Gastroesophageal sphincter (tissue), 4 donors: ENCODE data around the gene NEK6. TPM values are rescaled to one million over a fixed set of nuclear protein-coding genes. Genes with fewer than 3 reads are reported as not detected.

Experiments used
- ATAC-seq: fragments of 150-250 bp; one replicate; pipeline ENCODE4 v1.9.1; 2016; ENCODE audit warnings: mild to moderate bottlenecking, moderate library complexity
- H3K27ac ChIP-seq, 4 donors: fragments of 200-600 bp; sonication (generic) in 3 of 4; 1 replicate in 3 of 4; 2 replicates in 1 of 4; pipeline ENCODE4 v1.5.1; 2016 to 2019
- H3K27me3 ChIP-seq: fragments of 200-600 bp; sonication (generic); one replicate; pipeline ENCODE4 v1.5.1; 2019
- H3K36me3 ChIP-seq, 2 donors: fragments of 200-600 bp; sonication (generic); one replicate each; pipeline ENCODE4 v1.5.1; 2019; ENCODE audit warnings: control low read depth in 1 of 2
- H3K4me1 ChIP-seq, 3 donors: fragments of 200-600 bp; sonication (generic); 1 replicate in 2 of 3; 2 replicates in 1 of 3; pipeline ENCODE4 v1.5.1; 2016 to 2019; ENCODE audit warnings: control low read depth in 2 of 3
- H3K4me3 ChIP-seq, 2 donors: fragments of 200-600 bp; sonication (generic); one replicate each; pipeline ENCODE4 v1.5.1; 2019; ENCODE audit warnings: mild to moderate bottlenecking in 1 of 2, moderate library complexity in 1 of 2
- H3K9me3 ChIP-seq, 3 donors: fragments of 200-600 bp; sonication (generic); one replicate each; pipeline ENCODE4 v1.5.1; 2017 to 2019; ENCODE audit warnings: control low read depth in 2 of 3
- EP300 ChIP-seq: sonication (generic); formaldehyde crosslinking; IDR thresholded peaks from one replicate; pipeline ENCODE4 v1.6.1; 2017; ENCODE audit warnings: antibody characterized with exemption, mild to moderate bottlenecking
- POLR2A ChIP-seq, 2 donors: fragments of 450-650 bp; IDR thresholded peaks; one replicate each; pipeline ENCODE4 v1.6.1; 2017; ENCODE audit warnings: antibody characterized with exemption in 2 of 2, mild to moderate bottlenecking in 2 of 2, moderate library complexity in 1 of 2
- POLR2AphosphoS5 ChIP-seq: sonication (generic); formaldehyde crosslinking; IDR thresholded peaks from one replicate; pipeline ENCODE4 v1.6.1; 2017; ENCODE audit warnings: antibody characterized with exemption
- WGBS, 2 donors: methylation state at CpG; one replicate each; pipeline ENCODE4 v1.1.5; 2018; ENCODE audit warnings: low coverage in 1 of 2; 5-methylcytosine and 5-hydroxymethylcytosine counted together
- total RNA-seq, 4 donors: library from RNA; depleted of rRNA; stranded (reverse); fragments of >200 nt; gene quantifications; one replicate each; pipeline ENCODE4 v1.1.0, GENCODE V29; 2016
- TF ChIP-seq, protein P1 (sequence below), 4 experiments: fragments of 200-600 bp in 2 of 4; fragments of 450-650 bp in 2 of 4; sonication (generic) in 1 of 4; IDR thresholded peaks; one replicate each; pipeline ENCODE4 v1.5.1; 2017 to 2019; ENCODE audit warnings: antibody characterized with exemption in 4 of 4, mild to moderate bottlenecking in 2 of 4, moderate library complexity in 2 of 4

NEK6 gene
- total RNA-seq, 4 donors from 2014 or later: 13.2 to 31.7 (median 19.3) TPM

DNA sequence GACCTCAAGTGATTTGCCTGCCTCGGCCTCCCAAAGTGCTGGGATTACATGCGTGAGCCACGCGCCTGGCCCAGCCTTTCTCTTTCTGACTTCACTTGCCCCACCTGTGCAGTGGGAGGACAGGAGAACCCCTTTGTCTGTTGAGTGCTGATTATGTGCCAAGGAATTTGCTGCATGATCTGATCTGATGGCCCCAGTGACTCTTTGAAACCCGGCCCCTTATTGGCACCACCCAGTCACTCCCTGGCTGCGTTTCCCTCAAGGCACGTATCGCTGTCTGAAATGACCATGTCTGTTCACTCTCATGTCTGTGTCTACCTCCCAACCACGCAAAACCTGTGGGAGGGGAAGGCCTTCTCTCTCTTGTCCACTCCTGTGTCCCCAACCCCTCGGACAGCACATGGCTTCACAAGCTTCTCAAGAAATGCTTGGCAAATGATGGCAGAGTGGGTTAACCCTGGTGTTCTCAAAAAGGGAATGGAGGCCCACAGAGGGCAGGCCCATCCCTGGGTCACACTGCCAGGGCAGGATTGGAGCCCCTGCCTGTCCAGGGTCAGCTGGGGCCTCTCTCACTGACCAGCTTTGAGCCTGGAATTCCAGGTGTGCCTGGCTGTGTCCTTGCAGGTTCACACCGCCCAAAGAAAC is 21.9 kb downstream of the NEK6 start:
- no peaks in the 10 kb centered on the region for H3K36me3 ChIP-seq
- peak; percentile 1 for ATAC-seq
- no peaks in the 10 kb centered on the region for H3K9me3 ChIP-seq
- peak overlapping the region; percentile 6 to 89 (median 82) for H3K27ac ChIP-seq
- WGBS, 2 donors: 96% methylated on average over 4 of the region's 11 CpGs; no CpG with 5 or more reads in 1 of the 2 donors
- H3K4me3 ChIP-seq: peak overlapping the region in 1 of 2 donors; percentile 18
- TF ChIP-seq, protein P1, sequence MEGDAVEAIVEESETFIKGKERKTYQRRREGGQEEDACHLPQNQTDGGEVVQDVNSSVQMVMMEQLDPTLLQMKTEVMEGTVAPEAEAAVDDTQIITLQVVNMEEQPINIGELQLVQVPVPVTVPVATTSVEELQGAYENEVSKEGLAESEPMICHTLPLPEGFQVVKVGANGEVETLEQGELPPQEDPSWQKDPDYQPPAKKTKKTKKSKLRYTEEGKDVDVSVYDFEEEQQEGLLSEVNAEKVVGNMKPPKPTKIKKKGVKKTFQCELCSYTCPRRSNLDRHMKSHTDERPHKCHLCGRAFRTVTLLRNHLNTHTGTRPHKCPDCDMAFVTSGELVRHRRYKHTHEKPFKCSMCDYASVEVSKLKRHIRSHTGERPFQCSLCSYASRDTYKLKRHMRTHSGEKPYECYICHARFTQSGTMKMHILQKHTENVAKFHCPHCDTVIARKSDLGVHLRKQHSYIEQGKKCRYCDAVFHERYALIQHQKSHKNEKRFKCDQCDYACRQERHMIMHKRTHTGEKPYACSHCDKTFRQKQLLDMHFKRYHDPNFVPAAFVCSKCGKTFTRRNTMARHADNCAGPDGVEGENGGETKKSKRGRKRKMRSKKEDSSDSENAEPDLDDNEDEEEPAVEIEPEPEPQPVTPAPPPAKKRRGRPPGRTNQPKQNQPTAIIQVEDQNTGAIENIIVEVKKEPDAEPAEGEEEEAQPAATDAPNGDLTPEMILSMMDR (IDR thresholded peaks at IDR 0.05): no peak
- TF ChIP-seq POLR2AphosphoS5 (no peak), EP300 (no peak), POLR2A (IDR thresholded peaks at IDR 0.05) (no peak)
- no peaks in the 10 kb centered on the region for H3K27me3 ChIP-seq
- H3K4me1 ChIP-seq: peaks cover 0 to 96% (median 51%) of the 10 kb centered on the region in 3 donors

DNA sequence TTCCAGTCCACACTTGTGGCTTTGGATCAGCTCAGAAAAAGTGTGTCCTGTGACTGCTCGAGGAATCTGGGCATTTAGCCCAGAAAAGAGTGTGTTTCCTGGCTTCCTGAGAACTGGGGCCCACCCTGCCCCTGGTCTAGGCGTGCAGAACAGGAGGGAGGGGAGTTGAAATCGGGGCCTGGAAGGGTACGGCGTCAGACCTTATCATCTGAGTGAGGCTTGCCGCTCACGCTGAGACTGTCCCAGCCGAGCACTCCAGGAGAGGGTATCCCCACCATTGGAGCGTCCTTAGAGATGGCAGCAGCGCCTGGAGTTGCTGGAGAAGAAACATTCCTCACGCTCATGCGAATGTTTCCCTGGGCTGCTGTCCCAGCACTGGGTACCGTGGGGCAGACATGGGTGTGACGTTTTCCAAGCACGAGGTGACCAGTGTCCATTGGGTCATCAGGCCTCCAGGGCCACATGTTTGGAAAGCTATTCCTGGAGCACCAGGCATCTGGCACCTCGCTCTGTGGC is 22.5 kb downstream of the NEK6 start:
- WGBS, 2 donors: 33 to 80% methylated on average over 1 to 5 of the region's 16 CpGs
- no peaks in the 10 kb centered on the region for H3K36me3 ChIP-seq
- H3K4me3 ChIP-seq: peak overlapping the region in 1 of 2 donors; percentile 18
- no peak for TF ChIP-seq EP300
- no peak for TF ChIP-seq POLR2A (IDR thresholded peaks at IDR 0.05)
- peak; percentile 62 for TF ChIP-seq POLR2AphosphoS5
- TF ChIP-seq, protein P1 (IDR thresholded peaks at IDR 0.05): no peak
- peak overlapping the region; percentile 6 to 89 (median 82) for H3K27ac ChIP-seq
- H3K4me1 ChIP-seq: peaks cover 0 to 96% (median 55%) of the 10 kb centered on the region in 3 donors
- peak; percentile 64 for ATAC-seq
- H3K27me3 ChIP-seq: no peaks in the 10 kb centered on the region
- H3K9me3 ChIP-seq: no peaks in the 10 kb centered on the region

GRCh38 chr9:124281931-124282371 is 24.2 kb downstream of the NEK6 start:
- H3K9me3 ChIP-seq: no peaks in the 10 kb centered on the region
- H3K4me3 ChIP-seq: no peak overlapping the region
- H3K27ac ChIP-seq: peak overlapping the region in 3 of 4 donors; percentile 76 to 89 (median 86)
- no peak for ATAC-seq
- H3K36me3 ChIP-seq: no peaks in the 10 kb centered on the region
- 58 to 86% methylated on average over 6 to 15 of the region's 15 CpGs for WGBS, 2 donors
- H3K4me1 ChIP-seq: peaks cover 0 to 97% (median 67%) of the 10 kb centered on the region in 3 donors
- no peaks in the 10 kb centered on the region for H3K27me3 ChIP-seq
- no peak for TF ChIP-seq EP300
- TF ChIP-seq, protein P1 (IDR thresholded peaks at IDR 0.05): no peak
- no peak for TF ChIP-seq POLR2AphosphoS5

DNA sequence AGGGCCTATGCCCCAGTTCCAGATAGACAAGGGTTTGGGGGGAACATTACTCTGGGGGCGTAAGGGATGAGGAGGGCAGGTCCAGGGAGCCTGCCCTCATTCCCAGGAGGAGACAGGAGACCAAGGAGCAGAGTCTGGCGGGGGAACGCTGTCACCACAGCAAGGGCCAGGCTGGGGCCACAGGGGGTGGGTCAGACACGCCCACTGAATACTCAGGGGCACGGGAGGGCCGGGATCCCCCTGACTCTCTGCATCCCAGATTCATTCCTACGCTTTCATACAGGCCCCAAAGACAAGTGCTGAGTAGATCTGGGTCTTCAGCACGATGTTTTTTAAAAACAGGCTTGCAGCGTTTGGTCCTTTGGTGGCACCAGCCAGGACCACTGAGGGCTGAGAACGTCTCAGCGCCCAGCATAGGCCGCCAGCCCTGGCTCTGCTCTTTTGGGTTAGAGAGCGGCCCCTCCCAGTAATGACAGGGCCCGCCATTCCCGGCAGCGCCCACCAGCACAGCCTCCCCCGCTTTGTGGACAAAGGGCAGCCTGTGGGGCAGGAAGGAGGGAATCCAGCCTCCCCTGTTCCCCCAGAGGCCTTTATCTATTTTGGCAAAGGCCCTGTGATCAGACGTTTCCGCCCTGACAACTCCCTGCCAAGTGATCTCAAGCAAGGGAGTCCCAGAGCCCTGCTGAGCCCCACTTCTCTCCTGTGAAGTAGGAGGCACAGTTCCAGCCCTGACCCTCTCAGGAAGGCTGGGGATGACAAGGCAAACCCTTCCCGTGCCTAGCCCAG is 24.9 kb downstream of the NEK6 start:
- WGBS, 2 donors: 64% methylated on average over 6 of the region's 20 CpGs; no CpG with 5 or more reads in 1 of the 2 donors
- Histone ChIP-seq H3K36me3 (no peaks in the 10 kb centered on the region), H3K9me3 (no peaks in the 10 kb centered on the region), H3K27me3 (no peaks in the 10 kb centered on the region), H3K27ac (peak overlapping the region; percentile 13 to 89 (median 81)), H3K4me3 (no peak overlapping the region), H3K4me1 (peaks cover 0 to 97% (median 67%) of the 10 kb centered on the region in 3 donors)
- TF ChIP-seq POLR2A (IDR thresholded peaks at IDR 0.05) (no peak), POLR2AphosphoS5 (peak; percentile 77), EP300 (no peak)
- TF ChIP-seq, protein P1 (IDR thresholded peaks at IDR 0.05): no peak
- peak; percentile 34 for ATAC-seq
